GM21786 (cell line): ENCODE results near the gene GNPDA1.

ENCODE experiments used
- ATAC-seq: cut with Tn5 transposase; IDR thresholded peaks from one replicate; pipeline ENCODE4 v1.9.1; 2021; ENCODE audit not compliant: unreplicated experiment

Gene GNPDA1

GRCh38 chr5:141958546-141959172 lies 54.2 kb downstream of the GNPDA1 start:
- ATAC-seq = no peak

GRCh38 chr5:141958113-141958512 lies 54.7 kb downstream of the GNPDA1 start, which contains the start of gene PCDH12:
Gene PCDH12 (minus strand): TSS chr5:141958202. CDS start chr5:141957851, 351 bp downstream.
- no peak for ATAC-seq

GRCh38 chr5:141957367-141957996 lies 55.3 kb downstream of the GNPDA1 start:
- ATAC-seq = no peak

GRCh38 chr5:141954194-141954593 lies 58.6 kb downstream of the GNPDA1 start:
- ATAC-seq = no peak

DNA sequence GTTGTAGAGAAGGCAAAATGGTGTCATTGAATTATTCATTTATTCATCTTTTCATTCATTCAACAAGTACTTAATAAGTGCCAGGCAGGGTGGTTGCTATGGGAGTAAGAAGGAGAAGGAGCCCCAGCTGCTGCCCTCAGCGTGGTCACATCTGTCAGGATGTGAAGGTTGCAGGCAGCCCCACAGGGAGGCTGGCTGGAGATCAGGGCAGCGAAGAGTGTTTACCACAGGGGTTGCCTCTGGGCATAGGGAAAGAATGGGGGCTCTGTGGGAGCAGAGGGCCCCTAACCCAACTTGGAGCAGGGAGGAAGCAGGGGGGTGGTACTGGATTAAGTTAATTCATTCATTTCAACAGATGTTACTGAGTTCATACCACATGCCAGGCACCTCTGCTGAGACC lies 60.8 kb downstream of the GNPDA1 start:
- ATAC-seq = no peak

- no peak for ATAC-seq
Observed at GRCh38 chr5:141951332-141951781, 61.5 kb downstream of the GNPDA1 start.
